Measurements from ENCODE around the gene FOXN3.

FOXN3 gene

GRCh38 chr14:89417091-89417464 lies at the start of gene FOXN3:
Gene FOXN3, minus strand, starts transcription at chr14:89417233. Its CDS starts 4,757 bp downstream, at chr14:89412476.
- Histone ChIP-seq H3K4me2 (ENCODE audit: low read depth, low read length, poor library complexity, severe bottlenecking) (peak within 1 kb of the TSS; percentile 92), H3K4me3 (ENCODE audit: low read length, poor library complexity, severe bottlenecking) (peak within 1 kb of the TSS; percentile 91), H3K9me2 (replicated peaks; ENCODE audit: low read depth, low read length) (no peaks in the 10 kb centered on the region), H3K79me2 (ENCODE audit: insufficient read depth, low read length) (peaks cover 72% of the 10 kb centered on the region), H2AFZ (ENCODE audit: low read length) (peak within 1 kb of the TSS; percentile 72), H3K9ac (ENCODE audit: low read depth, low read length, poor library complexity, severe bottlenecking) (peak within 1 kb of the TSS; percentile 93), H3K9me3 (ENCODE audit: insufficient read depth, low read depth, low read length) (no peaks in the 10 kb centered on the region), H3K4me1 (ENCODE audit: insufficient read depth, low read length, poor library complexity, severe bottlenecking) (peaks cover 39% of the 10 kb centered on the region), H3F3A (ENCODE audit: low read depth) (no peaks in the 10 kb centered on the region), H4K20me1 (ENCODE audit: insufficient read depth, low read length, poor library complexity, severe bottlenecking) (peaks cover 18% of the 10 kb centered on the region), H3K36me3 (ENCODE audit: insufficient read depth, low read length) (peaks cover 2% of the 10 kb centered on the region; the same call in 1 of the 2 replicates), H3K27me3 (ENCODE audit: insufficient read depth, low read length, poor library complexity, severe bottlenecking) (no peaks in the 10 kb centered on the region)
- TF ChIP-seq CTCF (conservative IDR thresholded peaks at IDR 0.05; ENCODE audit: low read length) (no peak), EZH2phosphoT487 (IDR thresholded peaks at IDR 0.05; ENCODE audit: borderline replicate concordance) (no peak)

- Histone ChIP-seq H3K4me2 (ENCODE audit: low read depth, low read length, poor library complexity, severe bottlenecking) (peak overlapping the region; percentile 53), H3K9me2 (replicated peaks; ENCODE audit: low read depth, low read length) (no peaks in the 10 kb centered on the region), H3K9me3 (ENCODE audit: insufficient read depth, low read depth, low read length) (no peaks in the 10 kb centered on the region; the same call in 1 of the 2 replicates), H3K4me1 (ENCODE audit: insufficient read depth, low read length, poor library complexity, severe bottlenecking) (peaks cover 35% of the 10 kb centered on the region), H3K79me2 (ENCODE audit: insufficient read depth, low read length) (peaks cover 11% of the 10 kb centered on the region), H3K27me3 (ENCODE audit: insufficient read depth, low read length, poor library complexity, severe bottlenecking) (no peaks in the 10 kb centered on the region), H2AFZ (ENCODE audit: low read length) (0 out of 2 replicates have a peak overlapping the region, but pooled peaks have one; percentile 10), H4K20me1 (ENCODE audit: insufficient read depth, low read length, poor library complexity, severe bottlenecking) (no peaks in the 10 kb centered on the region), H3F3A (ENCODE audit: low read depth) (0 out of 2 replicates have a peak, but pooled peaks cover 2% of the 10 kb centered on the region), H3K4me3 (ENCODE audit: low read length, poor library complexity, severe bottlenecking) (peak overlapping the region; percentile 23), H3K36me3 (ENCODE audit: insufficient read depth, low read length) (no peaks in the 10 kb centered on the region; the same call in 1 of the 2 replicates), H3K9ac (ENCODE audit: low read depth, low read length, poor library complexity, severe bottlenecking) (peak overlapping the region; percentile 66)
- TF ChIP-seq CTCF (conservative IDR thresholded peaks at IDR 0.05; ENCODE audit: low read length): no peak
- TF ChIP-seq EZH2phosphoT487 (IDR thresholded peaks at IDR 0.05; ENCODE audit: borderline replicate concordance): no peak
These were observed 49.5 kb upstream of the FOXN3 start for GRCh38 chr14:89466484-89466883.

- Histone ChIP-seq H3F3A (ENCODE audit: low read depth) (0 out of 2 replicates have a peak, but pooled peaks cover 2% of the 10 kb centered on the region), H3K4me3 (ENCODE audit: low read length, poor library complexity, severe bottlenecking) (peak overlapping the region; percentile 23), H3K79me2 (ENCODE audit: insufficient read depth, low read length) (peaks cover 10% of the 10 kb centered on the region), H3K36me3 (ENCODE audit: insufficient read depth, low read length) (no peaks in the 10 kb centered on the region; the same call in 1 of the 2 replicates), H3K4me2 (ENCODE audit: low read depth, low read length, poor library complexity, severe bottlenecking) (peak overlapping the region; percentile 53), H3K4me1 (ENCODE audit: insufficient read depth, low read length, poor library complexity, severe bottlenecking) (peaks cover 35% of the 10 kb centered on the region), H3K9ac (ENCODE audit: low read depth, low read length, poor library complexity, severe bottlenecking) (peak overlapping the region; percentile 66), H4K20me1 (ENCODE audit: insufficient read depth, low read length, poor library complexity, severe bottlenecking) (no peaks in the 10 kb centered on the region), H2AFZ (ENCODE audit: low read length) (no peak overlapping the region), H3K9me2 (replicated peaks; ENCODE audit: low read depth, low read length) (no peaks in the 10 kb centered on the region), H3K27me3 (ENCODE audit: insufficient read depth, low read length, poor library complexity, severe bottlenecking) (no peaks in the 10 kb centered on the region), H3K9me3 (ENCODE audit: insufficient read depth, low read depth, low read length) (no peaks in the 10 kb centered on the region; the same call in 1 of the 2 replicates)
- TF ChIP-seq EZH2phosphoT487 (IDR thresholded peaks at IDR 0.05; ENCODE audit: borderline replicate concordance): no peak
- TF ChIP-seq CTCF (conservative IDR thresholded peaks at IDR 0.05; ENCODE audit: low read length): no peak
These were observed 48.8 kb upstream of the FOXN3 start for GRCh38 chr14:89465876-89466275.
